Vagina (tissue), 2 donors: Measurements from ENCODE around the gene FBXW9.
"Not testable (repeated sequence)": the region's sequence is repeated elsewhere in the genome, so short reads cannot be mapped to it uniquely, and the experiment has no call there.

Source experiments
- CTCF ChIP-seq, 3 experiments: fragments of 450-650 bp in 2 of 3; fragments of 200-600 bp in 1 of 3; sonication (generic) in 1 of 3; IDR thresholded peaks; one replicate each; pipeline ENCODE4 v1.5.1; 2017 to 2019; ENCODE audit warnings: antibody characterized with exemption in 3 of 3, mild to moderate bottlenecking in 2 of 3, moderate library complexity in 2 of 3
- POLR2A ChIP-seq, 2 donors: fragments of 450-650 bp; IDR thresholded peaks; one replicate each; pipeline ENCODE4 v1.6.1; 2017; ENCODE audit warnings: antibody characterized with exemption in 2 of 2, mild to moderate bottlenecking in 2 of 2, moderate library complexity in 2 of 2
- POLR2AphosphoS5 ChIP-seq, 2 donors: sonication (generic); formaldehyde crosslinking; IDR thresholded peaks; one replicate each; pipeline ENCODE4 v1.9.0; 2017; ENCODE audit warnings: antibody characterized with exemption in 2 of 2, mild to moderate bottlenecking in 2 of 2, low read depth in 1 of 2; ENCODE audit not compliant: insufficient read depth in 1 of 2

- not testable (repeated sequence) for TF ChIP-seq POLR2A (IDR thresholded peaks at IDR 0.05); POLR2AphosphoS5 (IDR thresholded peaks at IDR 0.05; ENCODE audit: insufficient read depth in 1 of 2, low read depth in 1 of 2); CTCF (IDR thresholded peaks at IDR 0.05)
Observed at GRCh38 chr19:12697425-12697824, 994 bp upstream of the FBXW9 start.
